Large intestine (tissue), 3 donors: Measurements from ENCODE around the gene ATP10A. TPM values are rescaled to one million over a fixed set of nuclear protein-coding genes. Genes with fewer than 3 reads are reported as not detected.
A peak's percentile ranks its signal among the peaks of the same experiment; 100 is the strongest.
"Not testable (repeated sequence)": the region's sequence is repeated elsewhere in the genome, so short reads cannot be mapped to it uniquely, and the experiment has no call there.

ENCODE experiments used
- DNase-seq, 2 donors: peaks; one replicate each; pipeline versions ENCODE4 v3.0.0 to v3.0.0-alpha.2; 2013
- H3K27ac ChIP-seq: one replicate; pipeline ENCODE4 v1.5.1; 2013; ENCODE audit warnings: low read length
- H3K27me3 ChIP-seq: 2 replicates; pipeline ENCODE4 v1.6.1; 2013; ENCODE audit warnings: low read length; ENCODE audit not compliant: control insufficient read depth, insufficient read depth
- H3K36me3 ChIP-seq: 2 replicates; pipeline ENCODE4 v1.6.1; 2013; ENCODE audit warnings: low read length; ENCODE audit not compliant: control insufficient read depth, insufficient read depth
- H3K4me1 ChIP-seq: one replicate; pipeline ENCODE4 v1.6.1; 2013; ENCODE audit warnings: low read length; ENCODE audit not compliant: control insufficient read depth, insufficient read depth
- H3K4me3 ChIP-seq: one replicate; pipeline ENCODE4 v1.5.1; 2013; ENCODE audit warnings: low read length
- H3K9me3 ChIP-seq: one replicate; pipeline ENCODE4 v1.6.1; 2013; ENCODE audit warnings: mild to moderate bottlenecking, low read depth, low read length, moderate library complexity; ENCODE audit not compliant: control insufficient read depth
- WGBS: methylation state at CpG from one replicate; pipeline ENCODE4 v1.1.5; 2013; ENCODE audit warnings: low lambda C conversion rate; ENCODE audit not compliant: insufficient coverage; 5-methylcytosine and 5-hydroxymethylcytosine counted together
- polyA plus RNA-seq: library from polyadenylated mRNA; unstranded; fragments of 120-200 nt; gene quantifications from one replicate; pipeline ENCODE4 v1.2.1, GENCODE V29; 2013

ATP10A gene
- polyA plus RNA-seq, 1 donor = 2.2 TPM

- no peaks in the 10 kb centered on the region for H3K9me3 ChIP-seq
- no peaks in the 10 kb centered on the region for H3K36me3 ChIP-seq
- no peak overlapping the region for H3K4me3 ChIP-seq
- no peak overlapping the region for H3K27ac ChIP-seq
- 100% methylated on average over 1 of the region's 6 CpGs for WGBS
- DNase-seq = no peak
- no peaks in the 10 kb centered on the region for H3K27me3 ChIP-seq
- no peaks in the 10 kb centered on the region for H3K4me1 ChIP-seq
Observed at GRCh38 chr15:25883463-25884259, 20.5 kb upstream of the ATP10A start.

GRCh38 chr15:25882466-25882865, 19.3 kb upstream of the ATP10A start:
- Histone ChIP-seq H3K27ac (no peak overlapping the region), H3K36me3 (no peaks in the 10 kb centered on the region), H3K27me3 (no peaks in the 10 kb centered on the region), H3K4me3 (no peak overlapping the region), H3K9me3 (no peaks in the 10 kb centered on the region), H3K4me1 (no peaks in the 10 kb centered on the region)
- DNase-seq = no peak
- no CpG with 5 or more reads among the region's 2 CpGs for WGBS

- peak overlapping the region; percentile 16 for H3K27ac ChIP-seq
- H3K4me1 ChIP-seq, H3K36me3 ChIP-seq, H3K27me3 ChIP-seq, DNase-seq, H3K9me3 ChIP-seq, H3K4me3 ChIP-seq: not testable (repeated sequence)
- no CpG with 5 or more reads among the region's 6 CpGs for WGBS
Observed at GRCh38 chr15:25880877-25881276, 17.8 kb upstream of the ATP10A start.

GRCh38 chr15:25880411-25880810, 17.3 kb upstream of the ATP10A start:
- H3K9me3 ChIP-seq = no peaks in the 10 kb centered on the region
- H3K4me1 ChIP-seq = no peaks in the 10 kb centered on the region
- no peak for DNase-seq
- H3K27me3 ChIP-seq = no peaks in the 10 kb centered on the region
- peak overlapping the region; percentile 16 for H3K27ac ChIP-seq
- WGBS = no CpG with 5 or more reads among the region's 1 CpG
- H3K4me3 ChIP-seq = no peak overlapping the region
- no peaks in the 10 kb centered on the region for H3K36me3 ChIP-seq

GRCh38 chr15:25879438-25879837, 16.3 kb upstream of the ATP10A start:
- no CpG with 5 or more reads among the region's 4 CpGs for WGBS
- H3K9me3 ChIP-seq = no peaks in the 10 kb centered on the region
- H3K36me3 ChIP-seq = no peaks in the 10 kb centered on the region
- H3K27ac ChIP-seq = no peak overlapping the region
- no peak overlapping the region for H3K4me3 ChIP-seq
- no peaks in the 10 kb centered on the region for H3K4me1 ChIP-seq
- no peaks in the 10 kb centered on the region for H3K27me3 ChIP-seq
- no peak for DNase-seq

GRCh38 chr15:25877681-25878080, 14.6 kb upstream of the ATP10A start:
- H3K9me3 ChIP-seq = no peaks in the 10 kb centered on the region
- no peaks in the 10 kb centered on the region for H3K27me3 ChIP-seq
- no peak overlapping the region for H3K27ac ChIP-seq
- no peak overlapping the region for H3K4me3 ChIP-seq
- H3K36me3 ChIP-seq = no peaks in the 10 kb centered on the region
- no peaks in the 10 kb centered on the region for H3K4me1 ChIP-seq
- 78% methylated on average over 3 of the region's 7 CpGs for WGBS
- DNase-seq = no peak

GRCh38 chr15:25876231-25877140, 13.4 kb upstream of the ATP10A start:
- H3K9me3 ChIP-seq = no peaks in the 10 kb centered on the region
- 20% methylated on average over 1 of the region's 18 CpGs for WGBS
- H3K4me1 ChIP-seq = no peaks in the 10 kb centered on the region
- H3K36me3 ChIP-seq = no peaks in the 10 kb centered on the region
- H3K4me3 ChIP-seq = no peak overlapping the region
- no peak for DNase-seq
- no peaks in the 10 kb centered on the region for H3K27me3 ChIP-seq
- H3K27ac ChIP-seq = no peak overlapping the region

GRCh38 chr15:25875566-25875965, 12.4 kb upstream of the ATP10A start:
- WGBS = no CpG with 5 or more reads among the region's 7 CpGs
- no peaks in the 10 kb centered on the region for H3K4me1 ChIP-seq
- H3K9me3 ChIP-seq = no peaks in the 10 kb centered on the region
- H3K27me3 ChIP-seq = no peaks in the 10 kb centered on the region
- DNase-seq = no peak
- no peak overlapping the region for H3K4me3 ChIP-seq
- no peak overlapping the region for H3K27ac ChIP-seq
- no peaks in the 10 kb centered on the region for H3K36me3 ChIP-seq

GRCh38 chr15:25874379-25874778, 11.3 kb upstream of the ATP10A start:
- no peaks in the 10 kb centered on the region for H3K36me3 ChIP-seq
- DNase-seq = no peak
- H3K27me3 ChIP-seq = no peaks in the 10 kb centered on the region
- no peaks in the 10 kb centered on the region for H3K4me1 ChIP-seq
- H3K4me3 ChIP-seq = no peak overlapping the region
- H3K9me3 ChIP-seq = no peaks in the 10 kb centered on the region
- H3K27ac ChIP-seq = no peak overlapping the region

GRCh38 chr15:25871403-25871802, 8.3 kb upstream of the ATP10A start:
- no peak for DNase-seq
- H3K27ac ChIP-seq = no peak overlapping the region
- H3K27me3 ChIP-seq = no peaks in the 10 kb centered on the region
- H3K36me3 ChIP-seq = no peaks in the 10 kb centered on the region
- no peak overlapping the region for H3K4me3 ChIP-seq
- no peaks in the 10 kb centered on the region for H3K9me3 ChIP-seq
- H3K4me1 ChIP-seq = no peaks in the 10 kb centered on the region
